D721Med (cell line): Measurements from ENCODE around the gene SKI.

ENCODE experiments used
- DNase-seq: peaks from one replicate; pipeline ENCODE4 v3.0.0; 2011; ENCODE audit warnings: low spot score; ENCODE audit not compliant: insufficient read length
- FAIRE-seq: peaks from 2 replicates; lab custom pipeline; 2011; peaks lifted over from hg19 to GRCh38; lab: Jason Lieb, UNC
- TF ChIP-seq, protein P1 (sequence below): IDR thresholded peaks from 2 replicates; pipeline ENCODE4 v1.5.1; 2012; ENCODE audit warnings: mild to moderate bottlenecking, control low read depth; ENCODE audit not compliant: insufficient read depth; ENCODE audit errors: missing control alignments

SKI gene

DNA sequence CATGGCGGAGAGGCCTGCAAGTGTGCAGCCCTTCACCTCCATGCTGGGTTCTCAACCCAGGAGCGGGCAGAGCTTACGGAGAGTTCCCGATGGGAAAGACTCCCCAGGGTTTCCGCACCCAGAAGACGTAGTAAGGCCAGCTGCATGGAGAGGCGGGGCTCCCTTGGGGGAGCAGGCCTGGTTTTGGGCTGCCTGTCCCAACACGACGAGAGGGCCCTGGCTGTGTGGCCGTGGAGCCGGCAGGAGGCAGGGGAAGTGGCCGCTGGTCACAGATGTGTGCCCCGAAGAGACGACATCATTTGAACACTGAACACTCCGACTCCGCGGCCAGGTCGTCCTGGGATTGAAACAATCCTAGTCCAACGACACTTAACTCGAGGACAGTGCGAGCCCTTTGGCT is 106.2 kb downstream of the SKI start:
- no peak for FAIRE-seq
- TF ChIP-seq, protein P1, sequence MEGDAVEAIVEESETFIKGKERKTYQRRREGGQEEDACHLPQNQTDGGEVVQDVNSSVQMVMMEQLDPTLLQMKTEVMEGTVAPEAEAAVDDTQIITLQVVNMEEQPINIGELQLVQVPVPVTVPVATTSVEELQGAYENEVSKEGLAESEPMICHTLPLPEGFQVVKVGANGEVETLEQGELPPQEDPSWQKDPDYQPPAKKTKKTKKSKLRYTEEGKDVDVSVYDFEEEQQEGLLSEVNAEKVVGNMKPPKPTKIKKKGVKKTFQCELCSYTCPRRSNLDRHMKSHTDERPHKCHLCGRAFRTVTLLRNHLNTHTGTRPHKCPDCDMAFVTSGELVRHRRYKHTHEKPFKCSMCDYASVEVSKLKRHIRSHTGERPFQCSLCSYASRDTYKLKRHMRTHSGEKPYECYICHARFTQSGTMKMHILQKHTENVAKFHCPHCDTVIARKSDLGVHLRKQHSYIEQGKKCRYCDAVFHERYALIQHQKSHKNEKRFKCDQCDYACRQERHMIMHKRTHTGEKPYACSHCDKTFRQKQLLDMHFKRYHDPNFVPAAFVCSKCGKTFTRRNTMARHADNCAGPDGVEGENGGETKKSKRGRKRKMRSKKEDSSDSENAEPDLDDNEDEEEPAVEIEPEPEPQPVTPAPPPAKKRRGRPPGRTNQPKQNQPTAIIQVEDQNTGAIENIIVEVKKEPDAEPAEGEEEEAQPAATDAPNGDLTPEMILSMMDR: no peak

DNA sequence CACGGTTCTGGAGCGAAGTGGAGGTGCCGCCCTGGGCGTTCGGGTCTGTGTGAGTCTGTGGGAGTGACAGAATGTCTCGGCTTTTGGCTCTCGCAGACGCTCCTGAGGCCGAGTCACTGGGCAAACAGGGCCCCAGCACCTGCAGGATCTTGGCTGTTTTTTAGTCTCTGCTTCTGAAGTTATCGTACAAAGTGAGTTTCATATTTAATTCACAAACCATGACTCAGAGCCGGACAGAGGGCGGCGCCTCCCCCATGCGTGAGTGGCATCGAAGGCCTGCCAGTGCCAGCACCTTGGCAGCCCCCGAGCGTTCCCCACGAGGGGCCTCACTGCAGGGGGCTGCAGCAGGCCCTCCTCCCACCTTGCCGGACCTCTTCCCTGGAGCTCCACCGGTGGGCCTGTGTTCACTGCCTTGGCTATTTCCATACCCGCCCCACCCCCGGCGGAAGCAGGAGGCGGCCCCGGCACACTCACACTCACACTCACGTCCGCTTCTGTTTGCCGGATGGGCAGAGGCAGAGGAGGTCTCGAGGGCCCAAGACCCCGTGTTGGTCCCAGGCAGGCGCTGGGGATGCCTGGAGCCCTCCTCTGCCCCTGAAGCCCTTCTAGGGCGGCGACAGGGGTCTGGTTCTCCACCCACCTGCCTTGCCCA is 106.9 kb downstream of the SKI start:
- TF ChIP-seq, protein P1: no peak
- FAIRE-seq (no peak), DNase-seq (no peak)

More for the DNA sequence above, 106.2 kb downstream of the SKI start:
- no peak for DNase-seq

DNA sequence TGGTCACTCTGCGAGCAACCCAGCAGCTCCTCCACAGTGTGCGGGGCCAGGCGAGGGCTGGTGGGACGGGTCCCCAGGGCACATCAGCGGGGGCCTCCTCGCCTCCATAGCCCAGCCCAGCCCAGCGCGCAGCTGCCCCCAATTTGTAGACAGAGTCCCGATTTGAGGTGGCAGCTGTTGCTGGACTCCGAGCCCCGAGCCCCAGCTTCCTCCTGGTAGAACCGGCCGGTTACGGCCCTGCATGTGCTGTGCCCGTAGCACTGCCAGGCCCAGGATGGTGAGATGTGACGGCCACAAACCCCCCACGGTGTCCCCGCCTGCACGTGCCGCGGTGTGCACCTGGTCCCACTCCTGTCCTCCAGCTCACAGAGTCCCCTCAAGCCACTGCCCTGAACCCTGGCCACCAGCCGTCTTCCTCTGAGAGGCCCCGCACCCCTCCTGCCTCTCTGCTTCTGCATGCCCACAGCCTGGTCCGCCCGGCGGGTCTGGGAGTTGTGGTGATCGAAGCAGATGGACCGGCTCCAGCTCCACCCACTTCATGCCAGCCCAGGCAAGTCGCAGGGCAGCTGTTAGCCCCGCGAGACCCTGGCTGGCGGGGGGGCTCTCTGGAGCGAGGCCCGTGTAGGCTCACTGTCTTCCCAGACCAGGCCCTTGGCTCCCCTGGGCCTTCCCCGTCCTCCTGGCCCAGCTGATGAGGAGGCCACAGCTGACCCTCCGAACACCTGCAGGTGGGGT is 107.8 kb downstream of the SKI start:
- FAIRE-seq (no peak), DNase-seq (no peak)

DNA sequence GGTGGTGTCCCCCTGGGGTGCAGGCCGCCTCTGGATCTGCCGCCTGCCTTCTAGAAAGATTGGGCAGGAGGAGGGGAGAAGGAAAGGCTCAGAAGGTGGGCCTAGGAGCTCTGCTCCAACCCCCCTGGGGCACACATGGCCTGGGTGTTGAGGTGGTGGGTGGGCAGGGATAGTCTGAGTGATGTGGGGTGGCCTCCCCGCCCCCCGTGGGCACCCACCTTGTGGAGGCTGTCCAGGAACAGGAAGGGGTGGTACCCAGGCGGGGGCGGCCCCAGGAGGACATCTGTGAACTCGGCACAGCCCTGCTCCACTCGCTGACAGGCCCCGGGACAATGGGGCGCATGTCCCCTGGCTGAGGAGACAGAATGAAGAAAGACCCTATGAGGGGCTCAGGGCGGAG is 108.4 kb downstream of the SKI start:
- TF ChIP-seq, protein P1: no peak
- no peak for DNase-seq
- FAIRE-seq: no peak

More for the DNA sequence above, 107.8 kb downstream of the SKI start:
- TF ChIP-seq, protein P1: no peak

DNA sequence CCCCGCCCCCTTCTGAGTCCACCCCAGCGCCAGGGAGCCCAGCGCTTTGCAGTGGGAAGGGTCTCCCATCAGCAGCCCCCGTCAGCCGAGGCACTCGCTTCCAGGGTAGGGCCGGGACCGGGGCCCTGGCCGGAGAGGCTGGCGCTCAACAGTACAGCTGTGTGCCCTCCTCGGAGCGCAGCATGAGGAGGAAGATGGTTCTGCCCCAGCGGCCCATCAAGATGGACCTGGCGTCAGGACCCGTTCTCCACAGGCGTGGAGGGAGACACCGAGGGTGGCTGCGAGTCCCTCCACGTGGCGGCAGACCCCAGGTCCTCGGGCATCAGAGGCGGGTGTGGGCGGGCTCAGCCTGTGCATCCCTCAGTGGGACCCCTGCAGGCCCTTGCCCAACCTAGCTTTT is 109.0 kb downstream of the SKI start:
- DNase-seq (no peak), FAIRE-seq (no peak)
- TF ChIP-seq, protein P1: no peak

DNA sequence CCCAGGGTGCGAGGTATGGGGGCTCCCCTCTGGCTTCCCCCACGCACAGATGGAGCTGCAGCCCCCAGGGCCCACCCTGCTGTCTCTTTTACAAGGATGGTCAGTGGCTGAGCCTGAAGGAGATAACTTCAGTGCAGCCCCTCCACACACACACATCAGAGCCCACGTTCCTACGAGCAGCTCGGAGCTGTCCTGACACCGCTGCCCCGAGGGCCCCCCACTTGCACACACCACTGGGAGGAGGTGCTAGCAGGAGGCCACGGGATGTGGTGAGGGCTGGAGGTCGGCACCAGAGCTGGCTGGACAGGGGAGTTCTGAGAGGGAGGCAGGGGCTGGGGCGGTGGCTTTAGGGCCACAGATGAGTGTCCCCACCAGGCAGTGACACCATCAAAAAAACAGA is 109.4 kb downstream of the SKI start:
- TF ChIP-seq, protein P1: no peak
- FAIRE-seq (no peak), DNase-seq (no peak)
